Posterior vena cava (tissue), 2 donors: ENCODE results near the gene HRC. TPM values are rescaled to one million over a fixed set of nuclear protein-coding genes. Genes with fewer than 3 reads are reported as not detected.
"Not testable (repeated sequence)": the region's sequence is repeated elsewhere in the genome, so short reads cannot be mapped to it uniquely, and the experiment has no call there.

Experiments
- DNase-seq: peaks from one replicate; pipeline ENCODE4 v3.0.0-alpha.2; 2020; ENCODE audit warnings: low spot score
- intact Hi-C, 2 donors: fragments of 100-400 bp; cut with DNase I; formaldehyde crosslinking; loops; one replicate each; pipeline versions ENCODE4 v1.14.1 to v1.14.2; 2022 to 2023
- total RNA-seq, 2 donors: library from RNA; stranded (reverse); fragmentation: NEBNext Ultra II Directional; extraction: Animal tissue kit (Norgen Biotek cat#: 25700); gene quantifications; one replicate each; pipeline ENCODE4 v1.2.1, GENCODE V29; 2021
- donor health status: DM: yes; HTN: yes; CAD: no.
- donor health status: DM: yes; HTN: yes; CAD: no.

The HRC gene
- total RNA-seq, 2 donors from 2014 or later: 1.1 to 2.4 TPM

GRCh38 chr19:49165111-49165750 lies 10.0 kb upstream of the HRC start:
- intact Hi-C loops: no loop called here
- no peak for DNase-seq

GRCh38 chr19:49161987-49162386 lies 6.8 kb upstream of the HRC start:
- intact Hi-C loops: no loop called here
- DNase-seq: no peak

GRCh38 chr19:49160450-49161189 lies 5.4 kb upstream of the HRC start:
- no peak for DNase-seq
- intact Hi-C loops: no loop called here

GRCh38 chr19:49157445-49158224 lies 2.4 kb upstream of the HRC start, which contains the start of gene TRPM4:
Gene TRPM4 (plus strand): TSS chr19:49157792. CDS start chr19:49157867, 75 bp downstream.
- peak; percentile 95 for DNase-seq
- intact Hi-C loops: no loop called here

- intact Hi-C loops: no loop called here
- DNase-seq: no peak
These were observed 687 bp upstream of the HRC start for GRCh38 chr19:49155820-49156346.

GRCh38 chr19:49154279-49154678 lies 917 bp downstream of the HRC start:
- no peak for DNase-seq

GRCh38 chr19:49153167-49153809 lies 1.9 kb downstream of the HRC start:
- DNase-seq: no peak
- intact Hi-C loops: no loop called here

More at GRCh38 chr19:49154279-49154678, 917 bp downstream of the HRC start:
- intact Hi-C loops: no loop called here

- intact Hi-C loops: no loop called here
- no peak for DNase-seq
These were observed 3.1 kb downstream of the HRC start for GRCh38 chr19:49152119-49152550.

- intact Hi-C loops: no loop called here
- no peak for DNase-seq
These were observed 3.7 kb downstream of the HRC start for GRCh38 chr19:49151267-49152118.

GRCh38 chr19:49150944-49151243 lies 4.3 kb downstream of the HRC start:
- no peak for DNase-seq
- intact Hi-C loops: no loop called here

GRCh38 chr19:49150106-49150943 lies 4.9 kb downstream of the HRC start:
- DNase-seq: peak; percentile 92
- intact Hi-C loops: no loop called here

GRCh38 chr19:49149652-49150105 lies 5.5 kb downstream of the HRC start:
- intact Hi-C loops: no loop called here
- DNase-seq: peak; percentile 93

- DNase-seq: peak; percentile 98
- intact Hi-C loops: no loop called here
These were observed 6.2 kb downstream of the HRC start for GRCh38 chr19:49148784-49149651.

- intact Hi-C loops: no loop called here
- DNase-seq: no peak
These were observed 7.0 kb downstream of the HRC start for GRCh38 chr19:49148044-49148682.

GRCh38 chr19:49146408-49146770 lies 8.8 kb downstream of the HRC start:
- DNase-seq, intact Hi-C loops: not testable (repeated sequence)
